GM18498 (cell line): ENCODE measurements around the gene DCLK2.
A peak's percentile ranks its signal among the peaks of the same experiment; 100 is the strongest.
"Not testable (repeated sequence)": the region's sequence is repeated elsewhere in the genome, so short reads cannot be mapped to it uniquely, and the experiment has no call there.

Source experiments
- ATAC-seq: cut with Tn5 transposase; IDR thresholded peaks from one replicate; pipeline ENCODE4 v1.9.1; 2021; ENCODE audit warnings: mild to moderate bottlenecking, moderate library complexity; ENCODE audit not compliant: unreplicated experiment

DCLK2 gene

DNA sequence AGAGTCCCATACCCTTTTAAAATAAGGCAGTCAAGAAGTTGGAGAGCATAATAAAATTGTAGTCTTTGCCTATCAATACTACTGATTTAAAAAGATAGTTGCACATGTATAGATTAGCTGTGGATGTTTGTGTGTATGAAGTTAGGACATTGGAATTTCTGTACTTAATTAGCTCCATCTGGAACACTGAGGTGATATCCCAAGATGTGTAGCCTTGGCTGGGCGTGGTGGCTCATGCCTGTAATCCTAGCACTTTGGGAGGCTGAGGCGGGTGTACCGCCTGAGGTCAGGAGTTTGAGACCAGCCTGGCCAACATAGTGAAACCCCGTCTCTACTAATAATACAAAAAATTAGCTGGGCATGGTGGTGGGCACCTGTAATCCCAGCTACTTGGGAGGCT is 119.0 kb downstream of the DCLK2 start:
- not testable (repeated sequence) for ATAC-seq

GRCh38 chr4:150199056-150199455 is 120.8 kb downstream of the DCLK2 start:
- no peak for ATAC-seq

DNA sequence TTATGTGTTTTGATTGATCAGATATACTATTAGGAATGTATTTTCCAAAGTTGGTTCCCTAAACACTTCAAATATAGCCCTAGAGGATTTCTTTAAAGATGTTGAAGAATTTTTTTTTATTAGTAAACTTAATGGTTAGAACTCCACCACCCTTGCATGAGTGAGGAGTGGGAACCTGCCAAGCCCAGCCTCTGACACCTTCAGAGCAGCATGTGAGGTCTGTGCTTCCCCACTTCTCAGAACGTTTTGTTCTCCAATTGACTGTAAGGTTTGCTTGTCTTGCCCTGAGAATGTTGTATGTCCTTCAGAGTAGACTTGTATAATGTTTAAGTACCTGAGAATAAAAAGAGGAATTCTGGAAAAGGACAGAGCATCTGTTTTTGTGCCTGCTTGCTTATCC is 126.8 kb downstream of the DCLK2 start:
- ATAC-seq: no peak

DNA sequence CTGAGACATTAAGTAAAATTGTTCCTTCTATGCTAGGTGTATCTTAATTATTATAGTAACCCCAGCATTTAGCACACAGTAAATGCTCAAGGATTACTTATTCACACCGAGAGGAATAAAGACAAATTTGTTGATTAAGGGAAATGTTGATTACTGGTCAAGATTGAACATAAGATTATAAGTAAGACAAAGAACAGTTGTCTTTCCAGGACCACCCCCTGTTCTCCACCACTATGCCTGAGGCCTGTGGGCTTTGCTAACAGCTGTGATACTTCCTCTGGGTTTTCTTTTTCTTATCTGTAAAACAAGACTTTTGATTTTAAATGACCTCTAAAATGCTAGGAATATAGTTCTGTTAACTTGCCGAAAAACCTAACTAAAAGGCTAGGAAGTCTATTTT is 128.0 kb downstream of the DCLK2 start:
- ATAC-seq: no peak

DNA sequence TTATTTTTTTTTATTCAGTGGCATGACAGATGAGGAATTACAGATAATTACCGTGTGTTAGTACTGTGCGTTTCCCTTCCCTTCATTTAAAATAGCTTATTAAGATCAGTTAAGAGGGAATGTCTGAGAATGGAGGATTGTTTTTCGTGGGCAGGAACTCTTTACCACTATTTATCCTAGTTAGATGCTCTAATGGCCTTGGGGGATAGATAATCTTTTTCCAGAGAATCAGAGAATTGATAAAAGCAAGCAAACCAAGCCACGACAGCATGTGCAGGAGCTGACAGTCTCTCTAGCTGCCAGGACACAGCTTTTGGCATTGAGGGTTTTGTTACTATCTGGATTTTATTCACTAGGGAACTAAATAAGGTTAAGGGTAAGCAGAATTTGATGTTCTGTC is 128.7 kb downstream of the DCLK2 start:
- ATAC-seq: no peak

GRCh38 chr4:150207871-150208270 is 129.6 kb downstream of the DCLK2 start:
- no peak for ATAC-seq

DNA sequence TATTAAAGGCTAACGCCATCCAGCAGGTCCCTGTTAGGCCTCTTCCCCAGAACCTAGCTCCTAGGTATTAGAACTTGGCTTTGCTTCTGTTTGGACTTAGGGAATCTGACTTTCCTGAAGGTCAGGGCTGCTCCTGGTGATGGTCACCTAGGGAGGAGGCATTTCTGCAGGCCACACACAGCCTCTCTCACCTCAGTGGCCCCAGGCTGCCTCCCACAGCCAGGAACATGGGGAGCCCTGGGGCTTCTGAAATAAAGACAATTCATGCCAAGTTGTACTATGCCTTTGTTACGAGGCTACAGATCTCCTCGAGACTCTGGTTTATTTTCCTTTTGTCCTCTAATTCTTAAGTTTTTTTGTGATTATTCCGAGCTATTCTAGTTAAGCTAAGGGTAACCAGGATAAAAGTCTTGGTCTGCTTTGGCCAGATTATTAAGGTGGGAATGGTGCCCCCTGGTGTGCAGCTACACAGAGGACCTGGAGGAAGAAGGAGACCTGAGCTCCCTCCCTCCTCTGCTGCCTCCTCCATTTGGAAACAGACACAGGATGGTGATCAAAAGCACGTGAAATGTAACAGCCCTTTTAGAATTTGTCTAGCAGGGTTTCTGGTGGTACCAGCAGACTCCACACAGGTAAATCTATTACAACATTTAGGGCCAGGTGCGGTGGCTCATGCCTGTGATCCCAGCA is 131.0 kb downstream of the DCLK2 start:
- no peak for ATAC-seq

DNA sequence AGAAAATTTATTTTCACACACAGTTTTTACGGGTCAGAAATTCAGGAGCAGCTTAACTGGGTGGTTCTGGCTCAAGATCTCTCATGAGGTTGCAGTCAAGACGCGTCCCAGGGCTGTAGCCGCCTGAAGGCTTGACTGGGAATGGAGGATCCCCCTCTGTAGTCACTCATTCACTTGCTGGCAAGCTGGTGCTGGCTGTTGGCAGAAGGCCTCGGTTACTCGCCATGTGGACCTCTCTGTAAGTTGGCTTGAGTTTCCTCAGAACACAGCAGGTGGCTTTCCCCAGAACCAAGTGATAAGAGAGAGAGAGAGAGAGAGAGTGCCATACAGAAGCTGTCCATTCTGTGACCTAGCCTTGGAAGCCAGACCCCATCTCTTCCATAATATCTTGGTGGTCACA is 132.8 kb downstream of the DCLK2 start:
- no peak for ATAC-seq

DNA sequence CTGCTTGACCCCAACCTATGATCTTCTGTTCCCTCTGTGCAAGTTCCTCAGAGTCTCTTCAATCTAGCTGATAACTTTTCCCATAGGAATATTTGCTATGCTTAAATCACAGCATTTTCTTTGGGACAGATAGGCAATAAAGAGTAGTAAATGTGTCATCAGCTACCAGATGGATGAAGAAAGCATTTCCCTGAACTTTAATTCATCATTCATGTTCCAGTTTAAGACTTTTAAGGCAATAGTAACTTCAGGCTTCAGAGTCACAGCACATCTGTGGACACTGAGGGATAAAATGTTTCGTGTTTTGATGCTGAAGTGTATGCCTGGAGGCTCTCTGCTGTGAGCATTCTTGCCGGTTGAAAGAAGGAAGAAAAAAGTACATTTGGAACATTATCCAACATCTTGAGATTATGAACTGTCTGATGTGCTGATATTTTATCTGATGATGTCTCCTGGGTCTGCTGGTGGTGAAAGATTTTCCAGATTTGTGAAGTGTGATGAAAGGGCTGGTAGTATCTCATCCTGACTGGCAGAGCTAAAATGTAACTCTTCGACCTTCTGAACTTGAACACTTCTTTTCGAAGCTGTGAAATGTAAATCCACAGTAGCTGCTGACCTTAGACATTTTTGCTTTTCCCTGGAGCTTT is 133.7 kb downstream of the DCLK2 start:
- ATAC-seq: no peak

GRCh38 chr4:150212485-150212884 is 134.2 kb downstream of the DCLK2 start:
- no peak for ATAC-seq

DNA sequence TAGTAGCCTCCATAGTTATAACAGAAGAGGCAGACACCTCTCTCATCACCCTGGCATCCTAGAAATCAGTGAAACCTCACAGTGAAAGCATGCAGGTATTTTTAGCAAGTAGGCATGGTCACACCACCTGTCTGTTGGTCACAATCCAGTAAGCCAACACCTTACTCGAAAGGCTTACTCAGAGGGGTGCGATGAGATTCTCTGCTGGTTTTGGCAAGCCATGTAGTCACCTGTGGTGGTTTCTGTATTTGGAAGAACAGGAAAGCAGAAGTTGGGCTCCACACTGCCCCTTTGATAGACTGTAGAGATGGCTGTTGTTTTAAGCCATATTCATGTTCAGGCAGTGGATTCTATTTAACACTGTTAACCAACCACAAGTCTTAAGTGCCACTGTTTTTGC is 134.7 kb downstream of the DCLK2 start:
- peak; percentile 67 for ATAC-seq

GRCh38 chr4:150215601-150216000 is 137.4 kb downstream of the DCLK2 start:
- no peak for ATAC-seq

GRCh38 chr4:150216726-150217125 is 138.5 kb downstream of the DCLK2 start:
- ATAC-seq: no peak

DNA sequence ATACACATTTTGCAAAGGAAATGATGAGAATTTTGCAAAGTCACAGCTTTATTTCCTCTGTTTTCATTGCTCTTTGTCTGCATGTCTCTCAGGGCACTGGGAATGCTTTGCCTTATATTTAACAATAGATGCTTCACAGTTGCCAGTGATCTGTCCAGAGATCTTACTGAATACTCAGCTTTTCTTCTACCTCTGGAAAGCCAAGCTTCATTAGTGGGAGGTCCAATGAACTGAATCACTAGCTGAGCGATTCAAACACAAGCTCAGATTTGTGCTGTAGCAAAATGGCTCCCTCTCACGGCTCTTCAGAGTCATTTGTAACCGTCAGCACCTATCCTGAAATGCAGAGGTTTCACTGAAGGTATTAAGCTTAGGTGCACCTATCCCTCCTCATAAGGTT is 138.9 kb downstream of the DCLK2 start:
- no peak for ATAC-seq

- ATAC-seq: no peak
These were observed 139.6 kb downstream of the DCLK2 start for GRCh38 chr4:150217808-150218207.

- no peak for ATAC-seq
These were observed 140.2 kb downstream of the DCLK2 start for GRCh38 chr4:150218447-150218846.

- no peak for ATAC-seq
These were observed 141.6 kb downstream of the DCLK2 start for GRCh38 chr4:150219841-150220240.

- no peak for ATAC-seq
These were observed 146.8 kb downstream of the DCLK2 start for GRCh38 chr4:150224896-150225591.

DNA sequence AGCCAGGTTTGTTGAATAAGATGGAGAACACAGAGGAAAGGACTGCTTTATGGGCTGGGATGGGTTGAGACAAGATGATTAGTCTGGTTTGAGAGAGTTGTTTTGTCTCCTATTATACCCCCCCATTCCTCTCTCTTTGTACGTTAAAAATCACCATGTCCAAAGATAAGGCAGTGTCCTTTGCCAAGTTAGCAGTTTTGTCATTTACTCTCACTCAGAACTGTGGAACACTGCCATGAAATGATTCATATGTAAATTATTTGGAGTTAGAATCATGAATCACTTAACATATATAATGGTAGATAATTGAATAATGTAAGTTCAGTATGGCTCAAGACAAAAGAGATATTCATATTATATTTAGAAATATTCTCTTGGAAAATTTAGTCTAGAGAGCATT is 151.3 kb downstream of the DCLK2 start:
- ATAC-seq: no peak

- ATAC-seq: no peak
These were observed 152.3 kb downstream of the DCLK2 start for GRCh38 chr4:150230561-150230960.

GRCh38 chr4:150231107-150231770 is 153.0 kb downstream of the DCLK2 start:
- no peak for ATAC-seq

DNA sequence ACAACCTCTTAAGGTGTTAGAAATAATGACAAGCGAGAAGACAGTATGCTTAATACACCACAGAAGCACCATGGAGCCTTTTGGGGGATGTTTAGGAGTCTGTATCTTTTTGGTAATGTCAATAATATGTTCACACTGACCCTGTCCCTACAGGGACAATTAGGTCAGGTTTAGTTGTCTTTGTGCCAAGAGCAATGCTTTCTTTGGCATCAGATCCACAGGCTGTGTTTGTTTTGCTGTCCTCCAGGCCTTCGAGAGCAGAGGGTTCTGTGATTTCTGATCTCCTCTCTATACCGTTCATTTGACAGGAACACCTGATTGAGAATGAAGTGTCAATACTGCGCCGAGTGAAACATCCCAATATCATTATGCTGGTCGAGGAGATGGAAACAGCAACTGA is 153.8 kb downstream of the DCLK2 start:
- ATAC-seq: no peak
